ENCODE results near the gene DNMT3L.
"Not testable (repeated sequence)": the region's sequence is repeated elsewhere in the genome, so short reads cannot be mapped to it uniquely, and the experiment has no call there.

Gene DNMT3L

DNA sequence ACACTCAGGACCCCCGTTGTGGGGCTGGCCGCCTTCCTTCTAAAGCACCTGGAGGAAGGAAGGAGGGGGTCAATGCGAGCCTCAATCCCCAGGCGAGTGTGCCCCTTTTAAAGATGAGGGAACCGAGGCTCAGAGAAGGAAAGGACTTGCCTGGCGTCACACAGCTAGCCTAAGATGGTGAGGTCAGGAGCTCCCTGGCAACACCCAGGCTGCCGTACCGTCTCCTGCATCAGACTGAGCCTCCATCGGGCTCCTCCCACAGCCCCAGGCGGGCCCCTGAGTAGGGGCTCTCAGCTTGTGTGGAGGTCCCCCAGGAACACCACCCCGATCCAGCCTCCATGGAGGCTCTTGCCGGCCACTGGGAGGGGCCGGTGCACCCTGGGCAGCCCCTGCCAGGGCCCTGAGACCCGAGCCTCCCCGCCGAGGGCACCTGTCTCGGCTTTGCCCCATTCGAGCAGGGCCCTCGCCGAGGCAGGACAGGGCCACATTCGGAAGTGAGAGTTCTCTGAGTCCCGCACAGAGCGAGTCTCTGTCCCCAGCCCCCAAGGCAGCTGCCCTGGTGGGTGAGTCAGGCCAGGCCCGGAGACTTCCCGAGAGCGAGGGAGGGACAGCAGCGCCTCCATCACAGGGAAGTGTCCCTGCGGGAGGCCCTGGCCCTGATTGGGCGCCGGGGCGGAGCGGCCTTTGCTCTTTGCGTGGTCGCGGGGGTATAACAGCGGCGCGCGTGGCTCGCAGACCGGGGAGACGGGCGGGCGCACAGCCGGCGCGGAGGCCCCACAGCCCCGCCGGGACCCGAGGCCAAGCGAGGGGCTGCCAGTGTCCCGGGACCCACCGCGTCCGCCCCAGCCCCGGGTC lies 23.7 kb upstream of the DNMT3L start, which contains the start of gene AIRE:
AIRE (plus strand) TSS at position 739 of the 855 bp plus-strand sequence. CDS start 131 bp downstream, outside the sequence.
- DNase-seq (ENCODE audit: extremely low read depth, insufficient read length): peak; percentile 6
- TF ChIP-seq, protein P1, sequence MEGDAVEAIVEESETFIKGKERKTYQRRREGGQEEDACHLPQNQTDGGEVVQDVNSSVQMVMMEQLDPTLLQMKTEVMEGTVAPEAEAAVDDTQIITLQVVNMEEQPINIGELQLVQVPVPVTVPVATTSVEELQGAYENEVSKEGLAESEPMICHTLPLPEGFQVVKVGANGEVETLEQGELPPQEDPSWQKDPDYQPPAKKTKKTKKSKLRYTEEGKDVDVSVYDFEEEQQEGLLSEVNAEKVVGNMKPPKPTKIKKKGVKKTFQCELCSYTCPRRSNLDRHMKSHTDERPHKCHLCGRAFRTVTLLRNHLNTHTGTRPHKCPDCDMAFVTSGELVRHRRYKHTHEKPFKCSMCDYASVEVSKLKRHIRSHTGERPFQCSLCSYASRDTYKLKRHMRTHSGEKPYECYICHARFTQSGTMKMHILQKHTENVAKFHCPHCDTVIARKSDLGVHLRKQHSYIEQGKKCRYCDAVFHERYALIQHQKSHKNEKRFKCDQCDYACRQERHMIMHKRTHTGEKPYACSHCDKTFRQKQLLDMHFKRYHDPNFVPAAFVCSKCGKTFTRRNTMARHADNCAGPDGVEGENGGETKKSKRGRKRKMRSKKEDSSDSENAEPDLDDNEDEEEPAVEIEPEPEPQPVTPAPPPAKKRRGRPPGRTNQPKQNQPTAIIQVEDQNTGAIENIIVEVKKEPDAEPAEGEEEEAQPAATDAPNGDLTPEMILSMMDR (IDR thresholded peaks at IDR 0.05; ENCODE audit: insufficient read depth, low read length, poor library complexity, severe bottlenecking): no peak
- H3K27me3 ChIP-seq (replicated peaks; ENCODE audit: control insufficient read depth, insufficient read depth, low read length): no peaks in the 10 kb centered on the region
- H3K36me3 ChIP-seq (ENCODE audit: control insufficient read depth, insufficient read depth, low read length): no peaks in the 10 kb centered on the region
- no peak within 1 kb of the TSS for H3K4me3 ChIP-seq (replicated peaks; ENCODE audit: low read depth, low read length)

DNA sequence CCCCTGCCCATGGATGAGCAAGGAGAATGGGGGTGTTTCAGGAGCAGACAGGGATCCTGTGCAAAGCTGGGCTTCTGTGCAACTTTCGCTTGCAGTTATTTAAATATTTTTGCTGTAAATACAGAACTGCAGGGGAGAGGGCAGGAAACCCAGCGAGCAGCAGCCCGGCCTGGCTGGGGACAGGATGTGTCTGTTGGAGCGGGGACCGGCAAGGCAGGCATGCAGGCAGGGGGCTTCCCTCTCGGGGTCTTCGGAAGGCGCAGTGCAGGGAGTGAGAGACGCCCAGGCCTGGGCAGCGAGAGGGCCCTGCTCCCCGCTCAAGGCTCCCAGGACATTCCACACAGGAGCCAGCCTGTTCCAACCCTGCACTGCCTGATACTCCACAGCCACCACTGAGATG lies 22.3 kb upstream of the DNMT3L start:
- H3K27me3 ChIP-seq (replicated peaks; ENCODE audit: control insufficient read depth, insufficient read depth, low read length): no peaks in the 10 kb centered on the region
- no peak for DNase-seq (ENCODE audit: extremely low read depth, insufficient read length)
- TF ChIP-seq, protein P1 (IDR thresholded peaks at IDR 0.05; ENCODE audit: insufficient read depth, low read length, poor library complexity, severe bottlenecking): no peak
- H3K36me3 ChIP-seq (ENCODE audit: control insufficient read depth, insufficient read depth, low read length): no peaks in the 10 kb centered on the region
- H3K4me3 ChIP-seq (replicated peaks; ENCODE audit: low read depth, low read length): no peak overlapping the region

DNA sequence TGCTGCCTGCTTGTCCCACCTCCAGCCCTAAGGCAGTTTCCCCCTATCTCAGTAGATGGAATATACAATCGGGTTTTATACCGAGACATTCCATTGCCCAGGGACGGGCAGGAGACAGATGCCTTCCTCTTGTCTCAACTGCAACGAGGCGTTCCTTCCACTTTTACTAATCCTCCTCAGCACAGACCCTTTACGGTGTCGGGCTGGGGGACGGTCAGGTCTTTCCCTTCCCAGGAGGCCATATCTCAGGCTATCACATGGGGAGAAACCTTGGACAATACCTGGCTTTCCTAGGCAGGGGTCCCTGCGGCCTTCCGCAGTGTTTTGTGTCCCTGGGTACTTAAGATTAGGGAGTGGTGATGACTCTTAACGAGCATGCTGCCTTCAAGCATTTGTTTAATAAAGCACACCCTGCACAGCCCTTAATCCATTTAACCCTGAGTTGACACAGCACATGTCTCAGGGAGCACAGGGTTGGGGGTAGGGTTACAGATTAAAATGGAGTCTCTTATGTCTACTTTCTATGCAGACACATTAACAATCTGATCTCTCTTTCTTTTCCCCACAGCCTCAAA lies 21.6 kb upstream of the DNMT3L start:
- H3K27me3 ChIP-seq (replicated peaks; ENCODE audit: control insufficient read depth, insufficient read depth, low read length); H3K4me3 ChIP-seq (replicated peaks; ENCODE audit: low read depth, low read length); DNase-seq (ENCODE audit: extremely low read depth, insufficient read length); H3K36me3 ChIP-seq (ENCODE audit: control insufficient read depth, insufficient read depth, low read length): not testable (repeated sequence)

DNA sequence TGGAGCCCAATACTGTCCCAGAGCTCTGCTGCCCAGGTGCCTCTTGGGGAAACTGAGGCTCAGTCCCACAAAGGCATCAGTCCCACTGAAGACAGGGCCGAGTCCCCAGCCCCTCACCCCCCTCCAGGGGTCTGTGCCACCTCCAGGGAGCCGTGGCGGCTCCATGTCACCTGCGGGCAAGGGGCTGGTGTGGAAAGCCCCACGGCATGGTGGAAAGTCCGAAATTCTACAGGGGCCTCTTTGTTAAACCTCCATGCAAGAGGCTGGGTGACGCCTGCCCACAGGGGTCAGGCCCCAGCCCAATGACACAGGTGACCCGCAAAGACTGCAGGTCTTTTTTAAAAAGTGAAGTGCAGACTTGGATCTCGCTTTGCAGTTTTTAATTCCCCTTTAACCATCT lies 20.7 kb upstream of the DNMT3L start:
- no peak overlapping the region for H3K4me3 ChIP-seq (replicated peaks; ENCODE audit: low read depth, low read length)
- H3K36me3 ChIP-seq (ENCODE audit: control insufficient read depth, insufficient read depth, low read length): no peaks in the 10 kb centered on the region
- TF ChIP-seq, protein P1 (IDR thresholded peaks at IDR 0.05; ENCODE audit: insufficient read depth, low read length, poor library complexity, severe bottlenecking): no peak
- no peaks in the 10 kb centered on the region for H3K27me3 ChIP-seq (replicated peaks; ENCODE audit: control insufficient read depth, insufficient read depth, low read length)
- DNase-seq (ENCODE audit: extremely low read depth, insufficient read length): no peak

DNA sequence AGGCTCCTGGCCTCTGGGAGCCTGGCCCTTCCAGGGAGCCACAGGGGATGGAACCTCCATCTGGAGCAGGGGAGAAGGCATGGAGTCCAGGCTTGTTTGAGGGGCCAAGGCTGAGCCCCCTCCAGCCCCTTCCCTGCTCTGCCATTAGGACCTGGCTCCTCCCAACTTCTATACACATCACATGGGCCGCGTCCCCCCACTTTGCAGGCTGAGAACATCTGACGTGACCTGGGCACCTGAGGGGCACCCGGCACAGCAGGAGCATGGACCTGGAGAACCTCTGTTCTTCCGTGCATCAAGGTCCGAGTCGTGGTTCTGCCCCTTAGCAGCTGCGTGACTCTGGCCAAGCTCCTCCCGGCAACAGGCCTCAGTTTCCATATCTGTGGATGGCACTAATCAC lies 20.1 kb upstream of the DNMT3L start:
- no peaks in the 10 kb centered on the region for H3K36me3 ChIP-seq (ENCODE audit: control insufficient read depth, insufficient read depth, low read length)
- H3K27me3 ChIP-seq (replicated peaks; ENCODE audit: control insufficient read depth, insufficient read depth, low read length): no peaks in the 10 kb centered on the region
- TF ChIP-seq, protein P1 (IDR thresholded peaks at IDR 0.05; ENCODE audit: insufficient read depth, low read length, poor library complexity, severe bottlenecking): no peak
- no peak for DNase-seq (ENCODE audit: extremely low read depth, insufficient read length)
- no peak overlapping the region for H3K4me3 ChIP-seq (replicated peaks; ENCODE audit: low read depth, low read length)

Measured in GM06990 (cell line).